ENCODE measurements around the gene IKZF2.
"Not testable (repeated sequence)": the region's sequence is repeated elsewhere in the genome, so short reads cannot be mapped to it uniquely, and the experiment has no call there.

Gene IKZF2

DNA sequence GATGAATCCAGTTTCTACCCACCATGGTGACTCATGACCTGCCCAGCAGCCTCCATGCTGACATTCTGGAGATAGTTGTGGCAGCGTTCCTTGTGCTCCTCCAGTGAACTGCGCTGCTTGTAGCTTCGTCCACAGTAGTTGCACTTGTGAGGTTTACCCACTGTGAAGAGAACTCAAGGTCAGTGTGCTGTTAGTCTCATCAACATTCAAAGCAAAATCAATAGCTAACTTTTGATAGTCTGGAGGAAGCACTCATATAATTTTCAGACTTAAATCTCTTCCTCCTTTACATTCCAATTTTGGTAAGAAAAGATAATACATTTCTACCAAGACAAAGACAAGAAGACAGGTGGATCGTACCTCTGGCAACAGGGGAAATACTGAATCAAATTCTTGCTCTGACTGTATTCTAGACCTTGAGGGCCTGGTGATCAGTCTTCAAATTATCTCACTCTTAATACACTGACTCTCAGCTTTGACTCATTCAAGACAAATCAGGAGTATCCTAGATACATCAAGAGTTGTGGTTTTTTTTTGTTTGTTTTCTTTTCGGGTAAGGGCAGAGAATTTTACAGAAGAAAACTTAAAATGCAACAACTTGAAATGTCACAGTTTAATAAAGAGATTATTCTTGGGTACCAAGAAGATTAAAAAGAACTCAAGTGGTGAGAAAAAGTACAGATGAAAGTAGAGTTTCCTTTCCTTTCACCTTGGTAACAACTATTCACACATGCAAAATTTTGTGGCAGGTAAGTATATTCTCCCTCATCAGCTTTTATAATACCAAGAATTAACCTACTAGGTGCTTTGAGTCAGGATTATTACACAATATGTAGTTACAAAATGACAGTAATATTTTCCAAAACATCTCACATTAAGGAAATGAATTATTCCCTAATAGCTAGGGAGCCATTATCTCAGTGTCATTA is 129.2 kb downstream of the IKZF2 start:
- H3K4me3 ChIP-seq (ENCODE audit: low read depth, low read length) = no peak overlapping the region
- DNase-seq (ENCODE audit: low read depth, low spot score) = peak; percentile 86
- TF ChIP-seq CTCF (IDR thresholded peaks at IDR 0.05; ENCODE audit: low read depth, low read length) = no peak
- in situ Hi-C loops (cut with HindIII; ENCODE audit: low sequenced_read_pairs) = no loop called here

DNA sequence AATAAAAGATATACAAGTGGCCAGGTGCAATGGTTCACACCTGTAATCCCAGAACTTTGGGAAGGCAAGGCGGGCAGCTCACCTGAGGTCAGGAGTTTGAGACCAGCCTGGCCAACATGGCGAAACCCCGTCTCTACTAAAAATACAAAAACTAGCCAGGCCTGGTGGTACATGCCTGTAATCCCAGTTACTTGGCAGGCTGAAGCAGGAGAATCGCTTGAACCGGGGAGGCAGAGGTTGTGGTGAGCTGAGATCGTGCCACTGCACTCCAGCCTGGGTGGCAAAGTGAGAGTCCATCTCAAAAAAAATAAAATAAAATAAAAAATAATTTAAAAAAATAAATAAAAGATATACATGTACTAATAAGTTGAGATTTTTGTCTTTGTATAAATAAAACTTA is 130.5 kb downstream of the IKZF2 start:
- DNase-seq (ENCODE audit: low read depth, low spot score); H3K4me3 ChIP-seq (ENCODE audit: low read depth, low read length); in situ Hi-C loops (cut with HindIII; ENCODE audit: low sequenced_read_pairs): not testable (repeated sequence)

GRCh38 chr2:213020268-213020667 is 131.1 kb downstream of the IKZF2 start:
- no peak for TF ChIP-seq CTCF (IDR thresholded peaks at IDR 0.05; ENCODE audit: low read depth, low read length)
- DNase-seq (ENCODE audit: low read depth, low spot score) = no peak
- in situ Hi-C loops (cut with HindIII; ENCODE audit: low sequenced_read_pairs) = no loop called here
- H3K4me3 ChIP-seq (ENCODE audit: low read depth, low read length) = no peak overlapping the region

DNA sequence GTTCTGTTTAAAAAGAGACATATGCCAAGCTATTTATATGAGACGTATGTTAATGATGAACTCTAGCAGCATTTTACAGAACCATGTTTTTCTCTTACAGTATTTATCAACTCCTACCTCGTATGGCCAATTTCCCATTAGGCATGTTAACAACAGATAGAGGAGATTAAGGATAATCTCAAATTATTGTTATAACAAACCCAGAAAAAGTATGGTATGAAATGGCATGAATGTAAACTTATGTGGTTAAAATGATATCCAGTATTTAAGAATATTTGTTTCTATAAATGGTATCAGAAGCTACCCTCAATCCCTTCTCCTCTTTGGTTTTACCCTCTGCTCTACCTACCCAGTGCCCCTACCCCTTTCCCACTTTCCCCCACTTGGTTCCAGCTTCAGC is 132.0 kb downstream of the IKZF2 start:
- no peak for DNase-seq (ENCODE audit: low read depth, low spot score)
- in situ Hi-C loops (cut with HindIII; ENCODE audit: low sequenced_read_pairs) = no loop called here
- no peak overlapping the region for H3K4me3 ChIP-seq (ENCODE audit: low read depth, low read length)
- no peak for TF ChIP-seq CTCF (IDR thresholded peaks at IDR 0.05; ENCODE audit: low read depth, low read length)

GRCh38 chr2:213018340-213018901 is 133.0 kb downstream of the IKZF2 start:
- DNase-seq (ENCODE audit: low read depth, low spot score) = no peak
- no peak overlapping the region for H3K4me3 ChIP-seq (ENCODE audit: low read depth, low read length)
- TF ChIP-seq CTCF (IDR thresholded peaks at IDR 0.05; ENCODE audit: low read depth, low read length) = no peak
- in situ Hi-C loops (cut with HindIII; ENCODE audit: low sequenced_read_pairs) = no loop called here

DNA sequence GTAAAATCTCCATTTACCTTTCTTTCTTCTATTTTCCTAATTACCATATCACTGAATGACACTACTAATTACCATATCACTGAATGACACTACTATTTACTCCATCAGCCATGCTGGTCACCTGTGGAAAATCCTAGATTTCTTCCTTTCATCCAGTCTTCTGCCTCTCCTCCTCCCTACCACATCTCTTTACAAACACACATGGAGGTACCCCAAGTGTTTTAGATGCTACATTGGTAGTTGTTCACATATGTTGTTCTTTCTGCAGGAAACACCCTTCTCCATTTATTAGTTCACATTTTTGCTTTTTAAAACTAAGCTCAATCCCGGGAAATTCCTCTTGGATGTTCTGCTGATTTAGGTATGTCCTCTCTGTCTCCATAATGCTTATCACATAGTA is 134.0 kb downstream of the IKZF2 start:
- in situ Hi-C loops (cut with HindIII; ENCODE audit: low sequenced_read_pairs) = no loop called here
- no peak for TF ChIP-seq CTCF (IDR thresholded peaks at IDR 0.05; ENCODE audit: low read depth, low read length)
- no peak overlapping the region for H3K4me3 ChIP-seq (ENCODE audit: low read depth, low read length)

DNA sequence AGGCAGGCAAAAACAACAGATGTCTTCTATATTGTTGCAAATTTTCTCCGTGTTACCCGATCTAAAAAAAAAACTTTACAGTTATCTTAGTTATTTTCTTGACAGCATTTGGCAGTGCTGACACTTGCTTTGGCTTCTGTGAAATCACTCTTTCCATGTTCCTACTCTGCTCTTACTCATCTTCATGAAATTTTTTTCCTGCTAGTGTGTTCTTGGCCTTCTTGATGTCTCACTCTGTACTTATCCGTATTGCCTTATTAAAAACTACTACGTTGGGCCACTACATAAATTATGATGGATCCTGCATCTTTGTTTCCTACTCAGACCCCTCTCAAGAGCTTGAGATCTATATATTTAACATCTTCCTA is 134.4 kb downstream of the IKZF2 start:
- no peak for TF ChIP-seq CTCF (IDR thresholded peaks at IDR 0.05; ENCODE audit: low read depth, low read length)
- no peak overlapping the region for H3K4me3 ChIP-seq (ENCODE audit: low read depth, low read length)
- in situ Hi-C loops (cut with HindIII; ENCODE audit: low sequenced_read_pairs) = no loop called here

More for the DNA sequence above, 134.0 kb downstream of the IKZF2 start:
- DNase-seq (ENCODE audit: low read depth, low spot score) = no peak

More for the DNA sequence above, 134.4 kb downstream of the IKZF2 start:
- DNase-seq (ENCODE audit: low read depth, low spot score) = peak; percentile 31

Data from astrocyte of the spinal cord (primary cell).